ENCODE results near the gene CDC42EP5. TPM values are rescaled to one million over a fixed set of nuclear protein-coding genes. Genes with fewer than 3 reads are reported as not detected.
"Not testable (repeated sequence)": the region's sequence is repeated elsewhere in the genome, so short reads cannot be mapped to it uniquely, and the experiment has no call there.

Gene CDC42EP5
- total and polyA plus RNA-seq, 3 donors from 2014 or later, result 7.8 to 11.9 (median 10.2) TPM

DNA sequence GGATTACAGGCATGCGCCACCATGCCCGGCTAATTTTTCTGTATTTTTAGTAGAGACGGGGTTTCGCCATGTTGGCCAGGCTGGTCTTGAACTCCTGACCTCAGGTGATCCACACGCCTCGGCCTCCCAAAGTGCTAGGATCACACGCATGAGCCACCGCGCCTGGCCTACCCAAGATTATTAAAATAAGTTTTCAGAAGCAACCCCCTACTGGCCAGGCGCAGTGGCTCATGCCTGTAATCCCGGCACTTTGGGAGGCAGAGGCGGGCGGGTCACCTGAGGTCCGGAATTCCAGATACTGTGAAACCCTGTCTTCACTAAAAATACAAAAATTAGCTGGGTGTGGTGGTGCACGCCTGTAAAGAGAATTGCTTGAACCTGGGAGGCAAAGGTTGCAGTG is 26.7 kb downstream of the CDC42EP5 start:
- H3K36me3 ChIP-seq (ENCODE audit: low read depth, missing control alignments); intact Hi-C loops (cut with DNase I; ENCODE audit: low total_unique reads); H3K27me3 ChIP-seq; H3K4me3 ChIP-seq; H3K9me3 ChIP-seq; DNase-seq; H3K27ac ChIP-seq: not testable (repeated sequence)
- WGBS, 2 donors, result 87 to 91% methylated on average over 15 of the region's 15 CpGs
- peaks cover 17% of the 10 kb centered on the region for H3K4me1 ChIP-seq
- TF ChIP-seq, protein P1, sequence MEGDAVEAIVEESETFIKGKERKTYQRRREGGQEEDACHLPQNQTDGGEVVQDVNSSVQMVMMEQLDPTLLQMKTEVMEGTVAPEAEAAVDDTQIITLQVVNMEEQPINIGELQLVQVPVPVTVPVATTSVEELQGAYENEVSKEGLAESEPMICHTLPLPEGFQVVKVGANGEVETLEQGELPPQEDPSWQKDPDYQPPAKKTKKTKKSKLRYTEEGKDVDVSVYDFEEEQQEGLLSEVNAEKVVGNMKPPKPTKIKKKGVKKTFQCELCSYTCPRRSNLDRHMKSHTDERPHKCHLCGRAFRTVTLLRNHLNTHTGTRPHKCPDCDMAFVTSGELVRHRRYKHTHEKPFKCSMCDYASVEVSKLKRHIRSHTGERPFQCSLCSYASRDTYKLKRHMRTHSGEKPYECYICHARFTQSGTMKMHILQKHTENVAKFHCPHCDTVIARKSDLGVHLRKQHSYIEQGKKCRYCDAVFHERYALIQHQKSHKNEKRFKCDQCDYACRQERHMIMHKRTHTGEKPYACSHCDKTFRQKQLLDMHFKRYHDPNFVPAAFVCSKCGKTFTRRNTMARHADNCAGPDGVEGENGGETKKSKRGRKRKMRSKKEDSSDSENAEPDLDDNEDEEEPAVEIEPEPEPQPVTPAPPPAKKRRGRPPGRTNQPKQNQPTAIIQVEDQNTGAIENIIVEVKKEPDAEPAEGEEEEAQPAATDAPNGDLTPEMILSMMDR (IDR thresholded peaks at IDR 0.05), result peak in 1 of 3 experiments; percentile 12

DNA sequence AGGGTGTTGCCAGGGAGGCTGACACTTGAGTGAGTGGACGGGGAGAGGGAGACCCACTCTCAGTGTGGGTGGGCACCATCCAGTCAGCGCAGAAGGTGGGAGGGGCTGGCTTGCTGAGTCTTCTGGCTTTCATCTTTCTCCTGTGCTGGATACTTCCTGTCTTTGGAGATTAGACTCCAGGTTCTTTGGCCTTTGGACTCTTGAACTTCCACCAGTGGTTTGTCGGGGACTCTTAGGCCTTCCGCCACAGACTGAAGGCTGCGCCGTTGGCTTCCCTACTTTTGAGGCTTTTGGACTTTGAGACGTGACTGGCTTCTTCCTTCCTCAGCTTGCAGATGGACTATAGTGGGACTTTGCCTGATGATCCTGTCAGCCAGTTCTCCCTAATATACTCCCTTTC is 28.4 kb downstream of the CDC42EP5 start:
- 83 to 88% methylated on average over 7 of the region's 7 CpGs for WGBS, 2 donors
- Histone ChIP-seq H3K27me3 (no peaks in the 10 kb centered on the region), H3K4me3 (no peak overlapping the region), H3K4me1 (peaks cover 9% of the 10 kb centered on the region), H3K27ac (no peak overlapping the region), H3K9me3 (no peaks in the 10 kb centered on the region), H3K36me3 (ENCODE audit: low read depth, missing control alignments) (no peaks in the 10 kb centered on the region)
- intact Hi-C loops (cut with DNase I; ENCODE audit: low total_unique reads), result no loop called here
- DNase-seq, result no peak
- TF ChIP-seq, protein P1 (IDR thresholded peaks at IDR 0.05), result no peak
- no peak for TF ChIP-seq POLR2A (IDR thresholded peaks at IDR 0.05)

DNA sequence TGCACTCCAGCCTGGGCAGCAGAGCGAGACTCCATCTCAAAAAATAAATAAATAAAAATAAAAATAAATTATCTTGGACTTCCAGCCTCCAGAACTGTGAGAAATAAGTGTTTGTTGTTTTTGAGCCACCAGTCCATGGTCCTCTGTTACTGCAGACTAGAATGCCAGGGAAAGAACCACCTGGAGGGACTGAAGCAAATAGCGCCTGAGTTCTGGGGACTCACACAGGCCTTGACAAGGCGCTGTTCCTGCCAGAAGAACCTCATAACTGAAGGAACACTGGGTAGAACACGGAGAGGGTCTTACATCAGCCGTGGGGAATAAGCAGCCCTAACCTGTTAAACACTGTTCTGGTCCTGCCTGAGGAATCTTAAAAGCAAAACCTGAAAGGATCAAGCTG is 32.5 kb downstream of the CDC42EP5 start:
- DNase-seq, result no peak
- Histone ChIP-seq H3K9me3 (no peaks in the 10 kb centered on the region), H3K36me3 (ENCODE audit: low read depth, missing control alignments) (no peaks in the 10 kb centered on the region), H3K27me3 (no peaks in the 10 kb centered on the region), H3K27ac (no peak overlapping the region), H3K4me3 (no peak overlapping the region), H3K4me1 (peaks cover 11% of the 10 kb centered on the region)
- intact Hi-C loops (cut with DNase I; ENCODE audit: low total_unique reads), result no loop called here
- TF ChIP-seq POLR2A (IDR thresholded peaks at IDR 0.05), result no peak
- TF ChIP-seq, protein P1 (IDR thresholded peaks at IDR 0.05), result no peak
- 83 to 89% methylated on average over 5 of the region's 5 CpGs for WGBS, 2 donors

DNA sequence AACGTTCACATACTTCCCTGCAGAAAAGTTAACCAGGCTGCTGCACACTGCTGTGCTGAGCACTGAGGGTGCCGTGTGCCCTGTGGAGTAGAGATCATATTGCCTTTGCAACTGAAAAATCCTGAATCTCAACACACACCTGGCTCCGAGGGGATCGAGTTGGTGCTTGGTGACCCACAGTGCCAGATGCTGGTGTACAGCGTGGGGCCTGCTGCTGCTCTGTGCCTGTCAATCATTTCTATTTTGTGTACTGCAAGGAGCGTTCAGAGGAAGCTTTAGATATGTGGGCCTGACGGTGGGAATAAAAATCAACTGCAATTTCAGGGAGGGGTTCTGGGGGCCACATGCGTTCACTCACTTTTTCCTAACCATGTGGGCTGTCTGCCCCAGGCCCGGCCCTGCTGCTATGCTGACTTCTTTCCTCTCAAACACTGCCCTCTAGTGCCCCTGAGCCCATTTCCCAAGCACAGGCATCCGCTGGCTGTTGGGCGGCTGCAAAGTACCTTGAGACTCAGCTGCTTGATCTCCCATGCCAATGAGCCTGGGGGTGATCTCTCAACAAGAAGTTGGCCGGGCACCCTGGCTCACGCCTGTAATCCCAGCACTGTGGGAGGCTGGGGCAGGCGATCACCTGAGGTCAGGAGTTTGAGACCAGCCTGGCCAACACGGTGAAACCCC is 33.8 kb downstream of the CDC42EP5 start:
- DNase-seq, result peak; percentile 77
- WGBS, 2 donors, result 52 to 56% methylated on average over 12 to 15 of the region's 15 CpGs
- Histone ChIP-seq H3K27me3 (no peaks in the 10 kb centered on the region), H3K4me3 (no peak overlapping the region), H3K27ac (no peak overlapping the region), H3K9me3 (no peaks in the 10 kb centered on the region), H3K4me1 (peaks cover 23% of the 10 kb centered on the region), H3K36me3 (ENCODE audit: low read depth, missing control alignments) (no peaks in the 10 kb centered on the region)
- TF ChIP-seq, protein P1 (IDR thresholded peaks at IDR 0.05), result peak in 1 of 3 experiments; percentile 20
- no peak for TF ChIP-seq POLR2A (IDR thresholded peaks at IDR 0.05)
- intact Hi-C loops (cut with DNase I; ENCODE audit: low total_unique reads), result no loop called here
